ENCODE measurements around the gene MBLAC1. TPM values are rescaled to one million over a fixed set of nuclear protein-coding genes. Genes with fewer than 3 reads are reported as not detected.

MBLAC1 gene, protein sequence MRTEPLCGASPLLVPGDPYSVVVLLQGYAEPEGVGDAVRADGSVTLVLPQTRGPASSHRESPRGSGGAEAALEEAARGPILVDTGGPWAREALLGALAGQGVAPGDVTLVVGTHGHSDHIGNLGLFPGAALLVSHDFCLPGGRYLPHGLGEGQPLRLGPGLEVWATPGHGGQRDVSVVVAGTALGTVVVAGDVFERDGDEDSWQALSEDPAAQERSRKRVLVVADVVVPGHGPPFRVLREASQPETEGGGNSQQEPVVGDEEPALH
- 1.6 and 2.6 TPM in 2 replicates for total RNA-seq (2014; rRNA removed; shearing (Covaris generic))
- polyA plus RNA-seq (2015; cell fraction: cytosol; rRNA removed), result 2.7 and 3.8 TPM in 2 replicates
- 2.7 and 3.1 TPM in 2 replicates for polyA plus RNA-seq (2015; cell fraction: nucleus; rRNA removed)

GRCh38 chr7:100126931-100127865 lies at the start of gene MBLAC1:
TSS of gene MBLAC1 (plus strand) at chr7:100126967. CDS start at chr7:100127396, 429 bp downstream.
- peak; percentile 73 for DNase-seq (ENCODE audit: low read depth)

DNA sequence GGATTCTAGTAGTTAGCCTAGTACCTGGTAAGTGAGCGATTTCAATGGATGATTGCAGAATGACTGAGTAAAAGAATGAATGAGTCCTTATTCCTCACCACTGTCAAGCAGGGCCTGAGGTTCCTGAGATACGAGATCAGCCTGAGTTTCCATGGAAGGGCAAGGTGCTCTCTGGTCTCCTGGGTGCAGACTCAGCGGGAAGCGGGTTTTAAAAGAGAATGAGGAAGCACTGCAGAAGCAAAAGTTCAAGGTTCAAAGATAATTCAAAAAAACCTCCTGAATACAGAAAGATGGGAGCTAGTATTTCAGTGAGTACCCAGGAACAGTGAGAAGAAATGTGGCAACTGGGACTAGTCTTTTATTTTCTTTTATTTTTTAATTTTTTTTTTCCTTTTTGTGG lies 49.6 kb upstream of the MBLAC1 start:
- DNase-seq (ENCODE audit: low read depth), result no peak

- no peak for DNase-seq (ENCODE audit: low read depth)
Observed at GRCh38 chr7:100079024-100079560, 47.7 kb upstream of the MBLAC1 start.

DNA sequence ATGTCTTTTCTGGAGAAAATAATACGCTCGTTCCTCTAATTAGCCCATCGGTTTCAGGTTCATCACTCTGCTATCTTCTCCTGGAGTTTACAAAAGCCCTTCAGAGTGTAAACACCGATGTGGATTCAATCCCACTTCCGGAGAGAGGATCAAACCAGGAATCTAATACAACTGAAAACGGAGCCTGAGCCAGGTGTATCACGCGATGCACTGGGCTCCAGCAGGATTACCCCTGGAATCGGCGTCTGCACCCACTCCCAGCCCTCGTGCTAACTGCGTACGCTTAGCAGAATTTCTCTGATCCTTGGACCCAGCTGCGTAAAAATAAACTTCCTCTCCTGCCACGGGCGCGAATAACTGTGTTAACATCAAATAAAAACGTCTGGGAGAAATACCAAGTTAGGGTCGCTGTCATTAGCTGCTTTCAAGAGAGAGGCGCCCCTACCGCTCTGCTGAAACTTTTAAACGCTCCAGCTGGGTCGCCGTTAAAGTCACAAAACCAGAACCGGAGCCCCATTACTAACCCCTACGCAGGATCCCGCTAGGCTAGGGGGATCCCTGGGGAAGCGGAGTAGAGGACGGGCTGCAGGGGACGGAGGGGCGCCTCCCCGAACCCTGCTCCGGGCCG lies 45.7 kb upstream of the MBLAC1 start:
- no peak for DNase-seq (ENCODE audit: low read depth)

DNA sequence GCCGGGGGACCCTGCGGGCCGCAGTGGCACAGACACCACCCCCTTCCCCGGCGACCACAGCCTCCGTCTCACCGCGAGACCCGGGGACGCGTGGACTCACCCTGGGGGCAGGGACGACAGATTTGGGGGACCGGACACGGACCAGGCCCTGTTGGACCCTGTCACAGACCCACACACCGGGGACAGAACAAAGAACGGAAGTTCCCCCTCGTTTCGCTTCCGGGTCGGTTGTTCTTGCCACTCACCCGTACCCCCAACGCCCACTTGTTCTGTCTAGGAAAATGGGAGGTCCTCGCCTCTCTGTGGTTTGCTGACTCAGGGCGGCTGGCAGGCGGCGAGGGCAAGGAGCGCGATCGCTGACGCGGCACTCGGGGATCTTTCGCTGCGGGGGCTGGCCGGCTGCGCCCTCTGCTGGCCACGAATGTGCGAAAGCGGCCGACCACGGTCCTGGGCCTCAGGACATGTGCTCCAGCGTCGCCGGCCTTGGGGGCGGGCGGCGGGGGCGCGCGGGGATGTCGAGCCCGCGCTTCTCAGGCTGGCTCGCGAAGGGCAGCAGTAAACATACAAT lies 45.1 kb upstream of the MBLAC1 start, which contains the start of gene ZNF3:
TSS of gene ZNF3 (minus strand) at position 189 of the 568 bp plus-strand sequence. CDS start 4,366 bp downstream, outside the sequence.
- peak; percentile 99 for DNase-seq (ENCODE audit: low read depth)

GRCh38 chr7:100082978-100083377 lies 43.8 kb upstream of the MBLAC1 start:
- DNase-seq (ENCODE audit: low read depth), result no peak

DNA sequence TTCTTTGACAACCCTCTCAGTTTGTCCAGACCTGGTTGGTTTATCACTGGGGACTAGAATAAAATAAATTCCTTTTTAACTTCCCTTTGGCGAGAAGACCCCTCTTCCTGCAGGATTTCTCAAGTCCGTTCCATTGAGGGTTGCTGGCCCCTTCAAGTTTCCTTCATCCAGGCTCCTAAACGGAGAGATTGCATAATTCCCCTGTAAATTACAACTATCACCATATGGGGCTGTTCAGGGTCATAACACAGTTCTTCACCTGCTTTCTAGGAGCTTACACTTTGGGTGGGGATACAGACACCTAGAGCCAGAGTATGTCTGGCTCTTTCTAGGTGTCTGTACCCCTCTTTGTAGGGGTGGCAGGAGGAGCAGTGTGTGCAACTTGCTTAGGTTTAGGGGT lies 41.3 kb upstream of the MBLAC1 start:
- no peak for DNase-seq (ENCODE audit: low read depth)

- peak; percentile 97 for DNase-seq (ENCODE audit: low read depth)
Observed at GRCh38 chr7:100087055-100087750, 39.6 kb upstream of the MBLAC1 start.

- DNase-seq (ENCODE audit: low read depth), result no peak
Observed at GRCh38 chr7:100088095-100088620, 38.6 kb upstream of the MBLAC1 start.

GRCh38 chr7:100088621-100089457 lies 37.9 kb upstream of the MBLAC1 start, which contains the start of gene COPS6:
TSS of gene COPS6 (plus strand) at chr7:100088969. CDS start at chr7:100088991, 22 bp downstream.
- peak; percentile 62 for DNase-seq (ENCODE audit: low read depth)

GRCh38 chr7:100089458-100090196 lies 37.1 kb upstream of the MBLAC1 start:
- peak; percentile 46 for DNase-seq (ENCODE audit: low read depth)

- no peak for DNase-seq (ENCODE audit: low read depth)
Observed at GRCh38 chr7:100090527-100091410, 36.0 kb upstream of the MBLAC1 start.

GRCh38 chr7:100091411-100092181 lies 35.2 kb upstream of the MBLAC1 start:
- DNase-seq (ENCODE audit: low read depth), result no peak

GRCh38 chr7:100093054-100093453 lies 33.7 kb upstream of the MBLAC1 start:
- DNase-seq (ENCODE audit: low read depth), result no peak

- no peak for DNase-seq (ENCODE audit: low read depth)
Observed at GRCh38 chr7:100093498-100093897, 33.3 kb upstream of the MBLAC1 start.

DNA sequence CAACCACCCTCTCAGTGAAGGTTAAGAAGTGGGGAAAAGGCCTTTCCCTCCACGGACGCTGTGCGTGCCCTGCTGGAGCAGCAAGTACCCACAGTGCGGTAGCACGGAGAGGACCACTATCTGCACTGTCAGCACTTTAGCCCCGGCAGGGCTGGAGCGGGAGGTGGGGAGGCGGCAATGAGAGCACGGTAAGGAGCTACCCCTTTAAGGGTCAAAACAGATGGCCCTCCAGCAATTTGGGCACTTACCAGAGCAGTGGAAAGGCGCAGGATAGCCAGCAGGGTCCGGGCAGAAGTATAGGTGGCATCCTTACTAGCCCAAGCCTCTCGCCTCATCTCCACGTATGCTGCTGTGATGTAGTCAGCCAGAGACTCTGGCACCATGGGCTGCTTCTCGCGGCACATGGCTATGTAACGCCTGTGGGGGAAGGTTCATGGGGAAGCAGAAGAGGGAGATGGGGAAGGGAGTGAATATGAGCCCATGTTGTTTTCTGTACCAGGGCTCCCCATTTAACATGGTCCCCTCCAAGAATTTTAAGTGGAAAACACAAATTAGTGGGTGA lies 32.8 kb upstream of the MBLAC1 start:
- no peak for DNase-seq (ENCODE audit: low read depth)

All from HT1080 (cell line).